ENCODE measurements around the gene SGMS2.

The SGMS2 gene

GRCh38 chr4:107824350-107825071 is at the start of gene SGMS2:
SGMS2 (plus strand) TSS chr4:107824932; CDS start chr4:107895554, 70,622 bp downstream.
- DNase-seq: peak; percentile 11

DNA sequence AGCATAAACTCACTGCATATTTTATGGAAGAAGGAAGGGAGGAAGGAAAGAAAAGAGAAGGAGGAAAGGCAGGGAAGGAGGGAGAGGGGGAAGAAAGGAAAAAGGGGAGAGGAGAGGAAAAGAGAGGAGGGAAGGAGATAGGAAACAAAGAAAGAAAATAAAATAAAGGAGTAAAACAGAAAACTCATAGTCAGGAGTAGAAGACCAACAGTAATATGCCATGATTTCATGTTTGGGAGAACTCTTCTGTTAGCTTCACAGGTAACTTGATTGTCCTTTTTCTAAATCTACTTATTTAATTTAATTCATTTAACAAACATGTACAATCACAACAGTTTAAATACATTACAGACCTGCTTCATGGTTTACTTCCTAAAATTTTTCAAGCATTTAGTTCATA is 46.8 kb upstream of the SGMS2 start:
- DNase-seq: no peak

DNA sequence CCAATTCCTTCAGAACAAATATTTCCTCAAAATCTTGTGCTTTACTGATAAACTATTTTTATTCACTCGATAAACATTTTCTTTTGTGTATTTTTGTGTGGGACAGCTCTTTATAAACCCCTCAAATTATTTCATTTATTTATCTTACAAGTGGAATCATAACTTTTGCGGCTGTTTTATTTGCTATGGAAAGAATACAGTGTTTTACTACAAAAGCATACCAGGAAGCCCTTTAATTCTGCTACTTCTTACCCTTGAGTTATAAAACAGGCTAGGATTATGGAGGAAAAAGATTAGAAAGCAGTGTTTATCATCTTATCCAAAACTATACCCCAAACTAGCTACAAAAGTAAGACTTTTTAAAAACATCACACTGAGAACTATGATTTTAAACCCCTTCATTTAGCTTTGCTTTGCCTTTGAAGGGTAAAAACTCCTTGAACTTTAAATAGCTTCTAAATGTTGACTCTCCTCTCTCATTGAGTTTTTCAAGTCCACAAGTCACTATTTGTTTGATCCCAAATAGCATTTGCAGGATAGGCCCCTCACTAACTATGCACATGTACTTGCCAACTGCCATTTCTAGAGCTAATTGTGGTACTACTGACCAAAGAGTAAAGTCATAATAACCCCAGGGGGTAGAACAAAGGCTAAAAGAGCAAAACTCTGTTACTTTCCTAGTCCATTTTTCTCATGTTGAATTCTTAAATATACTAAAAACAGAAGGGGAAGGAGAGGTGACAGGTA is 45.8 kb upstream of the SGMS2 start:
- DNase-seq: no peak

GRCh38 chr4:107780665-107781064 is 44.1 kb upstream of the SGMS2 start:
- DNase-seq: no peak

DNA sequence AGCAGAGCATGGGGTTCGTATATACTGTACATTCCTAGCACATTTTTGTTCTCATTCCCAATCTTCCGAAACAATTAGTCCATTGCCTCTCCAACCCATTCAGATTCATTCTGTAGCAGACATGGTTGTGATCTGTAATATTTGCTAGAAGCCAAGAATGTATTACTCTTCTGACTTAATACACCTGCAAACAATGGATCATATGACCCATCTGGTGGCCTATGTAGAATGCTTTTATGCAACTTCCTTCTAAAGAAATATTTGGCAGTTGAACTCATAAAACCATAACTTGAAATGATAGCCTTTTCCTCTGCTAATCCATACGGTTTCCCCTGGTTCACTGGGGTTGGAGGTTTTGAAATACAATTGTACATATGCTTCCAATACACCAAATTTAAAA is 32.8 kb upstream of the SGMS2 start:
- no peak for DNase-seq

DNA sequence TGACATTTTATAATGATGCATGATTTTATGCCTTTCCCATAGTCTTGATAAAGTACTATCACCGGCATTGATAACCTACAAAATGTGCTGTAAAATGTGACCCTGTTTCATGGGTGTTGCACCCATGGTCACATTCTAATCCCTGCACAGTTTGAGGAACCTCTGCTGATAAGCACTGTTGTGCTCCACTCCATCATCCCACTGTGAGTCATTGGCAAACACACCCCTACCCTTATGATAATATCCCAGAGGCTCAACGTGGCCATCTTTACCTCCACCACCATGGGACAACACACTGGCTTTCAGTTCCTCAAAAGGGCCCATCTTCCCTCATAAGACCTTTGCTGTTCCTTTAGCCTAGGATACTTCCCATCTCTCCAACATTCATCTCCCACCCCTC is 32.0 kb upstream of the SGMS2 start:
- no peak for DNase-seq

GRCh38 chr4:107793996-107794395 is 30.7 kb upstream of the SGMS2 start:
- DNase-seq: no peak

GRCh38 chr4:107799669-107800450 is 24.9 kb upstream of the SGMS2 start:
- DNase-seq: no peak

DNA sequence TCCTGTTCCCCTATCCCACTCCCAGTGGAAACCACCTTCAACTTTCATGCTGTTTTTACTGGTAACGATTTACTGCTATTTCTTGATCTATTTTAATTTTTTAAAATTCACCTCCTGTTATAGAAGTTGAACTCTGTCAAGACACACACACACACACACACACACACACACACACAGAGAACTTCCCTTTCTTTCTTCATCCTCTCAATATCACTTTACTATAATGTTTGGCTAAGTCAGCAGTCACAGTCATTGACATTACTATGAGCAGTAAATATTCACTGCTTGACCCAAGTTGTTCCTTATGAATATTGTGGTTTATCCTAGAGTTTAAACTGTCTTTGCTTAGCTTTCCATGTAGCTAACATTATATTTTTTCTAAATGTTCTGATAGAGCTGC is 24.0 kb upstream of the SGMS2 start:
- peak; percentile 7 for DNase-seq

DNA sequence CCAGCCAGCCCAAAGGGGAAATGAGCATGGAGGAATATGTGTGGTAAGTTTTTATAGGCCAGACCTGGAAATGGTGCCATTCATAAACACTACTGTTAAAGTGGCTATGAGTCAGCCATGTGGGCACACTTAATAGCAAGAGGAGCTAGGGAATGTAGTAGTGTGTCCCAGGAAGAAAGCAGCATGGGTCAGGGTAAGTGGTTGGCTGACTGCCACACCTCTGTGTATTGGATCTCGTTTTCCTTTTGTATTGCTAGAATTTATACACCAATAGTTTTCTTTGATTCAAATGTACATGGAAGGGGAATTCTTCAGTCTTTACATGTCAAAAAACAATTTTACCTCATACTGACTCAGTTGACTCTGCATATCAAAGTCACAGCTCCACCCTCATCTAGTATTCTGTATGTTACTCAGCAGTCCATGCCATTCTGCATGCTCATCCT is 22.9 kb upstream of the SGMS2 start:
- DNase-seq: no peak

DNA sequence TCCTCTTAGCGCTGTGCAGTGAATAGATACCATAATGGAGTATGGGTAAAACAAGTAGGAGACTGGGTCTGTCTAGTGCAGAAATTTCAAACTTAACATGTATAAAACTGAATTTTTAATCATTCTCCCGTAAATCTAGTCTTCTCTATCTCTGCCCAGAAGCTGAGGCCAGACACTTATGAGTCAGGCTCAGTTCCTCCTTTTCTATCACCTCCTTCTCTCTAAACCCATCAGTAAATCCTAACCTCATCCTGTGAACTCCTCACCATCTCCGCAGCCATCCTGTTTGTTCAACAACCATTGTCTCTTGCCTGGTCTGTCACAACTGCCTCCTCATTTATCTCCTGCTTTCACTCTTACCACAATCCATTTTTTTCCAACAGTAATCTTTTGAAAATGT is 19.8 kb upstream of the SGMS2 start:
- DNase-seq: no peak

DNA sequence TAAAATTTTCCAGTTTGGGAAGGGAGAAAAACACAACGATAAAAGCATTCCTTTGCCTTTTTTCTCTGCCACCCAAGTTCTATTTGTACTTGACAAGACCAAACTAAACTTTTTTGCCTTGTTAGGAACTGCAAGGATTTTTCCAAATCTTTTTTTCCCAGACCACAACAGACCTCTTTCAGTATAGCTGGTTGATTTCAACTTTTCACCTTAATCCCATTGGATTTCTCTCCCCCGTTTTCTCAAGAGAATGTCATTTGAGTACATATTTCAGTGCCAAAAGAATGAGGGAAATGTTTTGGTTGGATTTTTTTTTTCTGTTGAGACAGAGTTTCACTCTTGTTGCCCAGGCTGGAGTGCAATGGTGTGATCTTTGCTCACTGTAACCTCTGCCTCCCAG is 18.5 kb upstream of the SGMS2 start:
- no peak for DNase-seq

DNA sequence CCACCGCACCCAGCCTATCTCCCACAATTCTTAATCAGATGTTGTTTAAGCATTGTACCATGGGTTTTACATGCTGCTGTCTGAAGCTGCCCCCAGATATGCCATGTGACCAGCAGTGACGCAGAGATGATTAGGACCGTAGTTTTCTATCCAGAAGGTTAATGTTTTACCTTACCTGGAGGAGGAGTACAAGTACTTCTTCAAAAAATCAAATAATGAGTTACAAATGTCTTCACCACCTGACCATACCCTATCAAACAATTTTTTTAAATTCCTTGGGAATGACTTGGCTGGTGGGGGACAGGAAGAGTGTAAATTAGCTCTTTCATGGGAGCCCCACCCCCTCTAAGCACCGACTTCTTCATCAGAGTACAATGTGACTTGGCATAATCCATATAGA is 16.2 kb upstream of the SGMS2 start:
- no peak for DNase-seq

DNA sequence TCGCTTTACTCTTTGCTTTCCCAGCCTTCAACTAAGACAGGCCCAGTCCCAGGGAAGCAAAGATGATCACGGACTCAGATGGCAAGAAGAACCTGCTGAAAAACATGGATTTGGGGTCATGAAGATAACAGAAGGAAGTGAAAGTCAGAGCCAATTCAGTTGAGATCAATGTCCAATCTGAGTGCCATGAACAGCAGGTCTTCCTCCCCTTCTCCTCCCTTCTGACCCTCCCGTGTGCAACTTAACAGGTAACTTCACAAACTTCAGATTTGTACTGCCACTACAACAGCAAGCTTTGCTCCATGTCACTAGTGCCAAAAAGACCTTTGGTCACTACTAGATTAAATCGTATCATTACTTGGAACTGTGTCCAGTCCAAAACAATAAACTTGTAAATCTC is 15.5 kb upstream of the SGMS2 start:
- DNase-seq: no peak

GRCh38 chr4:107814758-107815157 is 10.0 kb upstream of the SGMS2 start:
- no peak for DNase-seq

GRCh38 chr4:107815158-107815557 is 9.6 kb upstream of the SGMS2 start:
- DNase-seq: no peak

DNA sequence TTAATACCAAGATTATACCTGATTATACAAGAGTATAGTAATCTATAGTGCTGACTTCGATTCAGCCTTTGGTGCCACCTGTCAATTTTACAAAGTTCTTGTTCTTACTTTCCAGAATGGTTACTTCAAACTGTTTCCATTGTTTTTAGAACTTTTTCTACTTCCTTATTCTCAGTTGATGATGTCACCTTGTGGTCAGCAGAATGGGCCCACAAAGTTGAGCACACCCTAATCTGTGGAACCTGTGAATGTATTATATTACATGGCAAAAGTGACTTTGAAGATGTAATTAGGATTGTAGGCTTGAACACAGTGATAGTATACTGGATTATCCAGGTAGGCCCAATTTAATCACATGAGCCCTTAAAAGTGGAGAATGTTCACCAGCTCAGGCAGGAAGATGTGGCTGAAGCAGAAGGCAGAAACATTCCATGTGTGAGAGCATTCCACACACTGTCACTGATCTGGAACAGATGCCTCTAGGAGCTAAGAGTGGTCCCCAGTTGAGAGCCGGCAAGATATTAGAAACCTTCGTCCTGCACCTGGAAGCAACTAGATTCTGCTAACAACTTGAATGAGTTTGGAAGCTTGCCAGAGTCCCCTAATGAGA is 6.3 kb upstream of the SGMS2 start:
- DNase-seq: no peak

- no peak for DNase-seq
These were observed 822 bp upstream of the SGMS2 start for GRCh38 chr4:107823870-107824349.

DNA sequence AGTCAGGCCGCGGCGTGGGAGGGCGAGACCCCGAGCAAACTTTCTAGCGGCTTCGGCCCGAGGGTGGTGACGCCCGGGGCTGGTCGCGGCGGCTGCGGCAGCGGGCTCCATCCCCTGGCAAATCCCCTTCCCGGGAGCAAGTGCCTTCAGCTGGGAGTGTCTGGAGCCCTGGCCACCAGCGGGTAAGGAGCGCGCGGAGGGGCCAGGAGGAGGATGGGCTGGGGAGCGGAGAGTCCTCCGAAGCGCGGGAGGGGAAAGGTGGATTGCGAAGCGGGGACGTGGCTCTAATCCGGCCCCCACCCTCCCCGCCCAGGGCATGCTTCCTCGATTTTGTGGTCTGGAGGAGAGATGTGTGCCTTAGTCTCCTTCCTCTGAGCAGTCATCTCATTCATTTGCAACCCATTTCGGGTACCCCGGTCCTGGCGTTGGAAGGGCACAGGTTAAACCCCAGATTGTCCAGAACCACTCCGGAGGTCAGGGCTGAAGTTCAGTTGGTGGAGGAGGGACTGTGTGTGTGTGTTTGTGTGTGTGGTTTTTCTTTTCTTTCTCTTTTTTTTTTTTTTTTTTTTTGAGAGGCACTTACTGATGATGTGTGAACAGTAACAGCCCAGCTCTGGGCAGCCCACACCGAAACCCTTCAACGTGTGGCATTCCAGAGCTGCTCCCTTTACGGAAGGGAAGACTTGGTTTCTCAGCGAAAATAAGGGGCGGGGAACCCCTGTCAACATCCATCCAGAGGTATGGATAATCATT is 516 bp downstream of the SGMS2 start:
- no peak for DNase-seq

DNA sequence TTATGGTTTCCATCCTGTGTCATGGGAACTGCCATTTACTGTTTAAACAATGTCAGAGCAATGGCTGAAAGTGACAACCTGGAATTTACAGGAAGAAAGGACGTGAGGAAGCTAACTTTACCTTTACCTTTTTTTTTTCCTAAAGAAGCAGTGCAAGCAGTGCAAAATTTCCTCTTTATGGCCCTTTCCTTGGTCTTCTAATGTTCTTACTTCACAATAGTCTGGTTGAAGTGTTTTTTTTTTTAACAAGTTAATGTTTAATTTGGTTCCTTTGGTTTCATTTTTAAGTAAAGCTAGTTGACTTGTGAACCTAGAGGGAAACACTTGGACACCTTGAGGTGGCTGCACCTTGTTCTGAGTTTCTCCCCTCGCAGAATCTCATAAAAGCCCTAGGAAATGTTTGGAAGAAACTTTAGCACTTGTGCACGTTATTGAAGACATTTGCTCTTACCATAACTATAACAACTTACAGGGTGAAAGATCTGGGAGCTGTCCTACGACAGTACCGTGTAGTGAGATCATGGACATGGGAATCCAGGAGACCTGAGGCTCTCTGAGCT is 1.8 kb downstream of the SGMS2 start:
- DNase-seq: no peak

- no peak for DNase-seq
These were observed 3.8 kb downstream of the SGMS2 start for GRCh38 chr4:107828315-107829090.
